ENCODE data around the gene IGHMBP2.

IGHMBP2 gene

DNA sequence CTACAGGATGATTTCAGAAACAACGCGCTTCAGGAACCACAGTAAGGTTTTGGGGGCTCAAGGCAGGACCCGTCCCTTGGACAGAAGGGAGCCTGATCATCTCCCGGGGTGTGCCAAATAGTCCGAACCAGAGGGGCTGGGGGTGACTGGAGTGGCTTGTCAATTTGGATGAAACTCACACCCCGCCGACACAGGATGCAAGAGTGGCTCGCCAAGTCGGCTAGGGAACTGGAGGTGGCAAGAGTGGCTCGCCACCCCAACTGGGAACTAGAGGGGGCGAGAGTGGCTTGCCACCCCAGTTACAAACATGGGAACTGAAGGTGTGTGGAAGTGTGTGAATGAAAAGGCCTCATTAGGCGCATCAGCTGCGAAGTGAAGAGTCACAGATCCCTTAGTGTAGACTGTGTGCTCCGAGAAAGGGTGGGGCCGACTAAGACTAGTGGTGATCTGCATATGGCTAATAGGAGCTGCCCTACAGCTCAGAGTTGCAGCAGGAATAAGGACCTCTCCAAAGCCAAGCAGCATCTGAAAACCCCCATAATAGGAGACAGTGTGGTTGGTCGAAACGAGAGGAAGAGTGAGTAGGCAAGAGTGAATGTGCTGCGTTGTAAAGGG is 35.4 kb upstream of the IGHMBP2 start:
- TF ChIP-seq, protein P1, sequence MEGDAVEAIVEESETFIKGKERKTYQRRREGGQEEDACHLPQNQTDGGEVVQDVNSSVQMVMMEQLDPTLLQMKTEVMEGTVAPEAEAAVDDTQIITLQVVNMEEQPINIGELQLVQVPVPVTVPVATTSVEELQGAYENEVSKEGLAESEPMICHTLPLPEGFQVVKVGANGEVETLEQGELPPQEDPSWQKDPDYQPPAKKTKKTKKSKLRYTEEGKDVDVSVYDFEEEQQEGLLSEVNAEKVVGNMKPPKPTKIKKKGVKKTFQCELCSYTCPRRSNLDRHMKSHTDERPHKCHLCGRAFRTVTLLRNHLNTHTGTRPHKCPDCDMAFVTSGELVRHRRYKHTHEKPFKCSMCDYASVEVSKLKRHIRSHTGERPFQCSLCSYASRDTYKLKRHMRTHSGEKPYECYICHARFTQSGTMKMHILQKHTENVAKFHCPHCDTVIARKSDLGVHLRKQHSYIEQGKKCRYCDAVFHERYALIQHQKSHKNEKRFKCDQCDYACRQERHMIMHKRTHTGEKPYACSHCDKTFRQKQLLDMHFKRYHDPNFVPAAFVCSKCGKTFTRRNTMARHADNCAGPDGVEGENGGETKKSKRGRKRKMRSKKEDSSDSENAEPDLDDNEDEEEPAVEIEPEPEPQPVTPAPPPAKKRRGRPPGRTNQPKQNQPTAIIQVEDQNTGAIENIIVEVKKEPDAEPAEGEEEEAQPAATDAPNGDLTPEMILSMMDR (IDR thresholded peaks at IDR 0.05; ENCODE audit: low read depth, low read length): no peak
- TF ChIP-seq MYC (IDR thresholded peaks at IDR 0.05; ENCODE audit: low read depth, low read length) (no peak), POLR2A (IDR thresholded peaks at IDR 0.05; ENCODE audit: extremely low read depth, insufficient read length) (no peak)
- TF ChIP-seq, protein P2, sequence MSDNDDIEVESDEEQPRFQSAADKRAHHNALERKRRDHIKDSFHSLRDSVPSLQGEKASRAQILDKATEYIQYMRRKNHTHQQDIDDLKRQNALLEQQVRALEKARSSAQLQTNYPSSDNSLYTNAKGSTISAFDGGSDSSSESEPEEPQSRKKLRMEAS (IDR thresholded peaks at IDR 0.05; ENCODE audit: low read depth, low read length): no peak
- no peak overlapping the region for H3K4me3 ChIP-seq (ENCODE audit: low read depth, low read length)
- no peak for DNase-seq (ENCODE audit: low read depth)

DNA sequence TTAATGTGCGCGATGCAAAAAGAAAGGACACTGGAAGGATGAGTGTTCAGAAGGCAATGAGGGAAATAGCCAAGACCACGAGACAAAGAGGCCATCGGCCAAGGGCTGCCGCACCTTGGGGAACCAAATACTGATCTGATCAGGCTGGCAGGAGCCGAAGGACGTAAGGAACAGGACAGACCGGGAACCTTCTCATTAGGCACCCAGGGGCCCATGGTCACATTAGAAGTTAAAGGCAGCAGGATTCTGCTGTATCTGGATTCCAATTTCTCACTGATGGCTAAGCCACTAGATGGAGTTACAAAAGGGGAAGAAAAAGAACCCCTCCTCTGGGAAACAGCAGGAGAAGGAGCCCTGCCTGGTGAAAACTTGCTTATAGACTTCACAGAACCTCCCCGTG is 33.2 kb upstream of the IGHMBP2 start:
- peak; percentile 49 for DNase-seq (ENCODE audit: low read depth)
- peak overlapping the region; percentile 61 for H3K4me3 ChIP-seq (ENCODE audit: low read depth, low read length)
- TF ChIP-seq MYC (IDR thresholded peaks at IDR 0.05; ENCODE audit: low read depth, low read length) (no peak), POLR2A (IDR thresholded peaks at IDR 0.05; ENCODE audit: extremely low read depth, insufficient read length) (no peak)
- TF ChIP-seq, protein P2 (IDR thresholded peaks at IDR 0.05; ENCODE audit: low read depth, low read length): no peak
- TF ChIP-seq, protein P1 (IDR thresholded peaks at IDR 0.05; ENCODE audit: low read depth, low read length): peak; percentile 23

DNA sequence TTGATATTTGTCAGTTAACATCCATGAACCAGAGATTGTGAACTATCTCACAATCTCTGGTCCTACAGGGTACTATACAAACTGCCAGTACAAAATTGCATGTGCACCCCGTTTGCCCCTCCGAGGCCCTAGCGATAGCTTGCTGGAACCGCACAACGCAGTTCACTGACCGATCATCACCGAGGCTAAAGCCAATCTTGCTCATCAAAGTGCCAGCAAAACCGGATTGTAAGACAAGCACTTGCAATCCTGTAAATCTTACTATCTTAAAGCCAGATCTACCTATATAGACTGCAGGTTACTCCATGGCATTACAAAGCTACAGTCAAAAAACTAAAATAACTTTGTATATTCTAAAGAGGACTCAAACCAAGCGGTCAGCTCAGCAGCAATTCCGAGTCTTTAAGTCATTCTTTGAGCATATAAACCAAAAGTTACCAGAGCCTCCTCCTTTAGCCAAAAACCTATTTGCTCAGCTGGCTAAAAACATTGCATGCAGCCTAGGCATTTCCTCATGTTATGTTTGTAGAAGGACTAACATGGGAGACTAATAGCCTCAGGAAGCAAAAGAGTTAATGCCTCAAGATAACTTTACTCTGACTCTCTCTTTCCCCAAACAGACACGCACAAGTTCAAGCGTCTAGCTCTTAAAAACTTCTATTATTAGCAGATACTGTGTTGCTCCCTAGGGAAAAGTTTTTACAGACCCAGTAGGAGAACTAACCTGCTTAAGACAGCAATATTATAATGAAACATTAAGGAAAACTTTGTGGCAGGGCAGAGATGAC is 31.3 kb upstream of the IGHMBP2 start:
- TF ChIP-seq, protein P1 (IDR thresholded peaks at IDR 0.05; ENCODE audit: low read depth, low read length): no peak
- TF ChIP-seq MYC (IDR thresholded peaks at IDR 0.05; ENCODE audit: low read depth, low read length) (no peak), POLR2A (IDR thresholded peaks at IDR 0.05; ENCODE audit: extremely low read depth, insufficient read length) (no peak)
- TF ChIP-seq, protein P2 (IDR thresholded peaks at IDR 0.05; ENCODE audit: low read depth, low read length): no peak
- no peak overlapping the region for H3K4me3 ChIP-seq (ENCODE audit: low read depth, low read length)

DNA sequence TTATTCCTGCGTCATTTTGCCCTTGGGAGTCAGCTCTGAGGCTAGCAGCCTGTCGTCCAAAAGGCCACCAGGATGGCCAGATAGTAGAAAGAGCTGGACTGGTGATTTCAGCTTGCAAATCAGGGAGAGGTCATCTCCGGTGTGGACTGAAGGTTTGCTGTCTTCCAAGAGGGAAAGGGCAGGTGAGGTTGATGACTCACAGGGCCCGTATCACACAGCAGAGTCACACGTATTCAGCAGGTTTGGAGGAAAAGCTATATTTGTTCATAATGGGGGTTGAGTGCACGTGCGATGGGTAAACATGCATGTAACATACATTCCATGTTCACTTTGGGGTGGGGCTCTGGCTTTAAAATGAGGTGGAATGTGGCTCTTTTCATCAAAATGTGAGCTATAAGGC is 25.7 kb upstream of the IGHMBP2 start:
- TF ChIP-seq, protein P1 (IDR thresholded peaks at IDR 0.05; ENCODE audit: low read depth, low read length): no peak
- TF ChIP-seq POLR2A (IDR thresholded peaks at IDR 0.05; ENCODE audit: extremely low read depth, insufficient read length): no peak
- no peak for DNase-seq (ENCODE audit: low read depth)
- H3K4me3 ChIP-seq (ENCODE audit: low read depth, low read length): no peak overlapping the region

More for the DNA sequence above, 31.3 kb upstream of the IGHMBP2 start:
- DNase-seq (ENCODE audit: low read depth): no peak

DNA sequence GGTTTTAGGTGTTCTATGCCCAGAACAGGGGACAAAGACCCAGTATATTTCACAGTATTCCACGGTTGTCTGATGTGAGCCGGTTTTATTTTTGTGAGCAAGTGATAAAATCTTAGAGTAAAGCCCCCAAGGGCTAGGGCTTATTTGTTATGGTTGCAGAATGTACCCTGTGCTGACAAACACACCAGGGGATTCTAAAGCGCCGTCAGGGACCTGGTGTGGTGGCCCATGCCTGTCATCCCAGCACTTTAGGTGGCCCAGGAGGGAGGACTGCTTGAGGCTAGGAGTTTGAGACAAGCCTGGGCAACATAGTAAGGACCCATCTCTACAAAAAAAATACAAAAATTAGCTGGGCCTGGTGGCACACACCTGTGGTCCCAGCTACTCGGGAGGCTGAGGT is 22.8 kb upstream of the IGHMBP2 start:
- no peak for DNase-seq (ENCODE audit: low read depth)
- no peak for TF ChIP-seq MYC (IDR thresholded peaks at IDR 0.05; ENCODE audit: low read depth, low read length)
- no peak for TF ChIP-seq POLR2A (IDR thresholded peaks at IDR 0.05; ENCODE audit: extremely low read depth, insufficient read length)
- TF ChIP-seq, protein P2 (IDR thresholded peaks at IDR 0.05; ENCODE audit: low read depth, low read length): no peak
- TF ChIP-seq, protein P1 (IDR thresholded peaks at IDR 0.05; ENCODE audit: low read depth, low read length): no peak
- no peak overlapping the region for H3K4me3 ChIP-seq (ENCODE audit: low read depth, low read length)

Measured in NB4 (cell line).